ENCODE data around the gene FOXP1. TPM values are rescaled to one million over a fixed set of nuclear protein-coding genes. Genes with fewer than 3 reads are reported as not detected.

The FOXP1 gene
- total RNA-seq, 1 donor from 2014 or later: 56.7 TPM

DNA sequence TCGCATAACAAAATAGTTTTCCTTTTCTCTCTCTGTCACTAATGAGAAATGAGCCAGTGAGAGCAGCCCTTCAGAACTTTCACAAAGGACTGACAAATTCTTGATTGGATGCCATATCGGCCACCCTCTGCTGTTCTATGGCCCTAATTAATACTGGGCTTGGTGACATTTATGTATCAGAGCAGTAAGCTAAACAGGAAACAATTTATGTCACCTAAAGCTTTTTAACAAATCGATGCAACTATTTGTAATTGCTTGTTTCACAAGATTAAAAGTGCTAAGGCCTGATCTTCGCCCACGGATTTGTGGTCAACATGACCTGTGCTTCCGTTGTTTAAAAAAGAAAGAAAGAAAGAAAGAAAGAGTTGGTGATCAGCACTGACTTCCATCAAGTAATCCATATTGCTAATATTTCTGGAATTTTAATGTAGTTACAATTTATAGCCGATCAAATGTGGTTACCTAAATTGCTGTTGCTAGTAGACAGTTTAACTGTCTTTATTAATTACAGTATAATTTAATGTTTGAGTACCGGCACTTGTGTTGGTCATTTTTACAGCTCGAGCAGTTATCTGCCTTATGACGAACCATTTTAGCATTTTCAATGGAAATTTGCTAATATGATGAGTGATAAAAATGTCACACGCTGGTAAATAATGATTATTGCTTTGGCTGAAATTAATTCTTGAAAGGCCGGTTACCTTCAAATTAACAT lies 631.3 kb downstream of the FOXP1 start:
- no peak for DNase-seq (ENCODE audit: low read depth in 2 of 2)

DNA sequence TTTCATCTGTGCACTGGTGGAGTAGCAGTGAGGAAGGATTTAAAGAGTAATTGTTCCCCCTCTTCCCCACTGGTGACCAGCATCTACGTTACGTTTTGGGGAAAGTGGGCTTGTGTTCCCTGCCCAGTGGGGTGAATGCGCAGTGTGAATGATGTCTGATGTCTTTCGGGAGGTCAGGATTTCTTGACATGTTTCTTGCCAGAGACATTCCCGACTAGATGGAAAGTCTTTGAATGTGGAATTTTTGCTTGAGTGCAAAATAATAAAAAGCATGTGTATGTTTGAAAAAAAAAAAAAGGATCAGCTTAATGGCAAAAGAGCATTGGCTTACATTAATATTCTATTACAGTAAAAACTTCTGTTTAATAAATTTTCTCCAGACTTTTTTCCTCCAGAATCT lies 632.2 kb downstream of the FOXP1 start:
- DNase-seq (ENCODE audit: low read depth in 2 of 2): no peak

DNA sequence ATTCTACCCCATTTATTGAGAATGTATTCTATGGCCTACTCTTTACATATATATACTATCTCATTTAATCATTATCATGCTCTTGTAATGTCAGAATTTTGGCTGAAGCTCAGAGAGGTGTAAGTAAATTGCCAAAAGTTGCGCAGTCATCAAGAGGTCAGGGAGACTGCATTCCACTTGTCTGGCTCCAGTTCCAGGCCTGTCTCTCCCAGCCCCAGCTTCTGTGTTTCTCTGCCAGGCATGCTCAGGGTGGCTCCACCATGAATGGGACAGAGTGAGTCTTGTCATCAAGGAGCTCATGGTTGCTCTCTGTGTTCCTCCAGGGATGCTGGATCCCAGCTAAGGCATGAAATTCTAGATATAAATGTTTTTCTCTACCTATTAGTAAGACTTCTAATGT lies 635.9 kb downstream of the FOXP1 start:
- no peak for DNase-seq (ENCODE audit: low read depth in 2 of 2)

DNA sequence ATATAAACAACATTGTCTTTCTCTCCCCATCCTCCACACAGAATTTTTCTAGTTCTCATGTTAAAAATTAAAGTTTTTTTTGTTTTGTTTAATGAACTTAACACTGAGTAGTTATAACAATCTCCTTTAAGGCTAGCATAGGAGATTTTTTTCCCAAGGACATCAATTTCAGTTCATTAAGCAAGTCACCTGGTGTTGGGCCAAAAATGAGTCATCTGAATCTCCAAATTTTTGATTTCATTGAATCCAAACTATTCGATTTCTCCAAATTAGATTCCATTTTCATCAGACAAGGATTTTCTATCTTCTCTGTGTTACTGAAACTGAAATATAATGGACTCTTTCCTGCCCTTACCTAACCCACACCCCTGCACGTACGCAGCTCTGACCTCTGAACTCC lies 639.6 kb downstream of the FOXP1 start:
- DNase-seq (ENCODE audit: low read depth in 2 of 2): no peak

DNA sequence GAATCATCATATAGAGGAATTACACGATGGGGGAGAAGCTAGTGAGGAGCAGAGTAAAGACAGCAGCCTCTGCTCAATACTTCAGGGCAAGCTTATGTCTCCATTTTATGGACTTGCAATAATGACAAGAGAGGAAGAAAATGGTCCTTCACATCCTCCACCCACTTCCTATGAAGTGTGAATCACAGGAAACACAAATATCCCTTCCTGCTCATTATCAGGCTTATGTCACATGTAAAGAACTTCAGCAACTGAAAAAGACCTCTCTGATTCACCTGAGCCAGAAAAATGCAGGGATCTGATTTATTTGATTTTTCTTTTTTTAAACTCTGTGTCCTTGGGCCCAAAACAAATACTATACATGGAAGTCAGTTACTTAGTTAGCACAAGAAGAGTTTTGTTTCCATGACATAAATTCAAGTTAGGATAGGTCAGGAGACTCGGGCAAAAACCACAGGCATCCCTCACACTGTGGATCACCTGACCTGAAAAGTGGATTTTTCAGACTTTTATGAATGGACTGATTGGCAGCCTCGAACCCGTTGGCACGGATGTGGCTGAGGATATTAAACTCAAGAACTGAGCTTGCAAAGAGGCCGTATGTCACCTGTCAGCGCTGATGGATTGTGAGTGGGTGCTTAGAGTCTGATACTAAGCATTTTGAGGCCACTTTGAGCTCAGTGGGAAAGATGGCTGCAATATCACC lies 650.3 kb downstream of the FOXP1 start:
- peak; percentile 14 to 72 for DNase-seq (ENCODE audit: low read depth in 2 of 2)

DNA sequence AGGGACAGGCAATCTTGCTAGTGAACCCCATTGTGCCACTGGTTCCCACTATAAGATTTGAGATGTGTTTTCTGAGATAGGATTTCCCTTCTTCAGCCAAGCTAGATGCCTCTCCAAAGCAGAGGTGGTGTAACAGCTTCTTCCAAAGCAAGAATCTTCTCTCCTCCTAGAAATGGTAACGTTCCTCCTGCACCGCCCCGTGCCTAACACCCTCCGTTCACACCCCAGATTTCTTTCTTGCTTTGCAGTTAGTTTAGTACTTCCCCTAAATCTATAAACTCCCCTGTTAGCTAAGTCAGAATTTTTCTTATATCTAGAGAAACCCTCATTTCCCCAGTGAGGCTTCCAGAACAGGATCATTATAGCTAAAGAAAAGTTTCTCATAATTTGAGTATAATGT lies 653.5 kb downstream of the FOXP1 start:
- DNase-seq (ENCODE audit: low read depth in 2 of 2): no peak

DNA sequence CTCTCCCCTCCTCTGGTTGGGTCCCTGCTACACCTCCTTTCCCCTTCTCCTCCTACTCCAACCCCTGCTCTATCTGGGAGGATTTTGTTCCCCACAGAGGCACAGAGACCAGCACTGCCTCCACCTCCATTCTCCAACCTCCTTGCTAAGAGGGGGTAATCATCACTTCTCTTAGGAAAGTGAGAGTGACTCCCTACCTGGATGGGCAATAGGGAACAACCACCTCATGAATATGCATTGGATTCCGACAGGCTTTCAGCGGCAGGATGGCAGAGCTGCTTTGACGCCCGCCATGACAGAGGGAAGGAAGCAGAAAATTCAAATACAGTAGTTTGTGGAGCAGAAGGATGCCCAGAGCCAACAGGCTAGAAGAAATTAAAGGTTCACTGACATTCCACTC lies 656.3 kb downstream of the FOXP1 start:
- DNase-seq (ENCODE audit: low read depth in 2 of 2): no peak

DNA sequence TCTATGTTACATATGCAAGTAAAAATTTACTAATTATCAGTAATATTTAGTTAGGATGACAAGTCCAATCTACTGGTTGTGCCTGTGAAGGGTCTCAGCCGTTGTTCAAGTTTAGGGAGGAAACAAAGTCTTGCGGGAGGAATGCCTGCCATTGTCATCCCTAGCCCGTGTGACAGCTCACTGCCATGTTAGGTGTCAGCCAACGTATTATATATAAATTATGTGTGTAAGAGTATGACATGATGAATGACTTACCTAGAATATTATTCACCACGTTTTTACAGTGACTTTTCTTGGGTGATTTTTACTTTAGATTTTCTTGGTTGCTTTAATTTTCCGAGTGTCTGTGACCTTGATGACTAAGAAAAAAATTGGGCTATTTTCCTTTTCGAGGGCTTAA lies 656.7 kb downstream of the FOXP1 start:
- no peak for DNase-seq (ENCODE audit: low read depth in 2 of 2)

DNA sequence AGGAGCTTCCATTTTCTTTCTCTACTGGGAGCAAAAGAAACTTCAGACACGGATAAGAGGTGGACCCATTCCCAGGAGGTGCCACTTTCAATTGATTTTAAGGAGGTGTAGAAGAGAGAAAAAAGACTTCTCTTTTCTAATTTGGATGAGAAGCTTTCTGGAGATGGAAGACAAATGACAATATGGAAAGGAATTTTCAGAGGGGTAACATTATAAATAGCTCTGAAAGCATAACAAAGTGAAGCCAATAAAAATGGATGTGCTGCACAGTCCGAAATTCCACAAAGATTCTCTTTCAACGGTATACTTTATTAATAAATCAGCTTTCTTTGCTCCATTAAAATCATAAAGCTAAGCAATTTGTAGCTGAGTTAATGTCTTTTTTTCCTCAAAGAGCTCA lies 663.9 kb downstream of the FOXP1 start:
- no peak for DNase-seq (ENCODE audit: low read depth in 2 of 2)

DNA sequence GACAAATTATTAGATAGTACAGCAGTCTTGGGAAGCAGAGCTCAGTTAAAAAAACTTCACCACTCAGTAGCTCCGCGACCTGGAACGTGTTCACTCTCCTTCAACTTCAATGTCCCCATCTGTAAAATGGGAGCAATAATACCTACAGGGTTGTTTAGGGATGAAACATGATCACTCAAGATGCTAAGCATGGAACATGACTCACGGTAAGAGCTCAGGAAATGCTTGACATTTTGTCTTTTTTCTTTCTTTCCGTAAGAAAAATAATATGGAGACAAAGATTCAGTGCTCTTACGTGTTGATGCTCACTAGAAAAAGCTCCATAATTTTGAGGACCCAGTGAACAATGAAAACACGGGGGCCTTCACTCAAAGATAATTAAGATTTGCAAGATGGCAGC lies 664.4 kb downstream of the FOXP1 start:
- DNase-seq (ENCODE audit: low read depth in 2 of 2): peak in 1 of 2 donors; percentile 41

DNA sequence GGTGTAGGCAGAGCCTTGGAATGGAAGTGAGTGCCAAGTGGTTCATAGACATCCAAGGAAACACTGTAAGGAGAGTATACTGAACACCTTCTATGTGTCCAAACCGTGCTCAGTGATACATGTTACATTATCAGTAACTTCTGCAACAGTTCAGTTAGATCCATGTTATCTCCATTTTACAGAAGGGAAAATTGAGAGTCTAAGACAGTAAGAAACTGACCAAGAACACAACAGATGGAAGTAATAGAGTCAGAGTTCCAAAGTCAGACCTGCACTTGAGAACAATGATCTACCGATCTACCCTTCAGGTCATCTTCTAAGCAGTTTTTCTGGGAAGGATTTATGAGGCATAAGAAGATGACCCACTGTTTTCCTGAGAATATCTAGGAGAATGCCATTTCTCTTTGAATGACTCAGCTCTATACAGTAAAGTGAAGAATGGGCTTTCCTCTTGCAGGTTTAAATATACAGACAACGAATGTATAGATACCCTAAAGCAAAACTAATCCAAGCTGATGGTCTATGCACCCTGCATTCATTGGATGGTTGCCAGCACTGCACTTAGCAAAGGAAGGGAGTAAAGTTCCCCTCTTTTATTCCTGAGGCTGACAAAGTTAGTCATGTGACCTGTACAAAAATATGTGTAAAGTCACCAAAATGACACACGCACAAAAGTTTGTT lies 667.0 kb downstream of the FOXP1 start:
- peak; percentile 1 to 42 for DNase-seq (ENCODE audit: low read depth in 2 of 2)

DNA sequence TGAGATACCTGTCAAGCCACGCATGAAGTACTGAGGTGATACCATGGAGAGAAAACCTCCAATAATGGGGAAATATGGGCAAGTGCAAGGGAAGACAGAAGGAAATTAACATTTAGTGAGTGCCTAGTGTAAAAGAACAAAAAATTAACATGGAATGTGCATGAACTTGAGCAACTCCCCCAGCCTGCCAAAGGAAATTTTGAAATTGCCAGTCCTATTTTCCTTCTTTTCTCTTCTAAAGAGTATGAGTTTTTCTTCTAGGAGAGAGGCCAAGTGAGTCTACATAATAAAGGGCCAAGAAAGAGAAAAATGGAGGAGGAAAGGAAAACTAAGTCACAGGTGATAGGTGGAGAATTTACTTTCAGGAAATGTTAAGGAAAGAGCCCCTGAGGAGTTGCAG lies 668.7 kb downstream of the FOXP1 start:
- DNase-seq (ENCODE audit: low read depth in 2 of 2): no peak

DNA sequence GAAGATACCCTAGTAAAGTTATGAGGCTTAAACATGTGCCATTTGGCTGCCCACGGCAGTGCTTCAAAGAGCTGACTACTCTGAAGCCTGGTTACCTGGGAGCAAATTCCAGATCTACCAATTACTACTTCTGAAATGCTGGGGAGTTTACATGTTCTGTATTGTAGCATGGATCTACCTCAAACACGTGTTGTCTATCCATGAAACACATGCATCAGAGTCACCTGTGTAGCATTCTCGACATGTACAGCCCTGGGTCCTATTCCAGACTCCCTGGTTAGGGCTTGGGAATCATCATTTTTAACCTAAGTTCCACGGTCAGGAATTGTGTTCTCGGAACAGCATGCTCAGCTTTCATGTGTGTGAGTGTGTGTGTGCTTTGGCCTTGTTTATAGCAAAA lies 671.8 kb downstream of the FOXP1 start:
- DNase-seq (ENCODE audit: low read depth in 2 of 2): no peak

DNA sequence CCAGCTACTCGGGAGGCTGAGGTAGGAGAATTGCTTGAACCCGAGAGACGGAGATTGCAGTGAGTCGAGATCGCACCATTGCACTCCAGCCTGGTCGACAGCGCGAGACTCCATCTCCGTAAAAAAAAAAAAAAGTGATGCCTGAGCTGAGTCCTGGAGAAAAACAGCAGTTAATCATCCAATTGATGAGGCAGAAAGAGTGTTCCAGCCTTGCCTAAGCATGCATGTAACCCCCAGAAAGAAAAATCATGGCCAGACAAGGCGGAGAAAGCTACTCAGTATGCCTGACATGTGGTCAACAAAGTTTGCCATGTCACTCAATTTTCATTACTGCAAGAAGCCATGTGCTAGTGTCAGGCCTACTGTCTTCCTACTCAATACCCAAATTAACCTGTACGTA lies 678.0 kb downstream of the FOXP1 start:
- DNase-seq (ENCODE audit: low read depth in 2 of 2): no peak

Other genes starting within 250 kb of the FOXP1 start
- 1.5 and 3.3 TPM in 2 replicates for gene EIF4E3, start 141.7 kb upstream of the FOXP1 start, total RNA-seq
- gene GPR27, start 170.1 kb upstream of the FOXP1 start, total RNA-seq: not detected in 2 replicates
- not detected in 2 replicates for gene PROK2, start 201.4 kb upstream of the FOXP1 start, total RNA-seq